GM21360 (cell line): ENCODE data around the gene ARL13B.
"Not testable (repeated sequence)": the region's sequence is repeated elsewhere in the genome, so short reads cannot be mapped to it uniquely, and the experiment has no call there.

Source experiments
- ATAC-seq: cut with Tn5 transposase; IDR thresholded peaks from one replicate; pipeline ENCODE4 v1.9.1; 2021; ENCODE audit warnings: mild to moderate bottlenecking, moderate library complexity; ENCODE audit not compliant: unreplicated experiment

The ARL13B gene

GRCh38 chr3:93979850-93980676 is at the start of gene ARL13B:
Gene ARL13B (plus strand): TSS chr3:93980155. CDS start chr3:93980424, 269 bp downstream.
- ATAC-seq: peak; percentile 100

- ATAC-seq: no peak
Observed at GRCh38 chr3:93931597-93932229, 48.2 kb upstream of the ARL13B start.

GRCh38 chr3:93934366-93935046 is 45.4 kb upstream of the ARL13B start:
- no peak for ATAC-seq

- no peak for ATAC-seq
Observed at GRCh38 chr3:93936549-93936948, 43.4 kb upstream of the ARL13B start.

- not testable (repeated sequence) for ATAC-seq
Observed at GRCh38 chr3:93937485-93937884, 42.5 kb upstream of the ARL13B start.

- ATAC-seq: not testable (repeated sequence)
Observed at GRCh38 chr3:93949958-93950357, 30.0 kb upstream of the ARL13B start.

GRCh38 chr3:93961026-93961425 is 18.9 kb upstream of the ARL13B start:
- no peak for ATAC-seq

GRCh38 chr3:93961489-93961888 is 18.5 kb upstream of the ARL13B start:
- no peak for ATAC-seq

GRCh38 chr3:93962798-93963197 is 17.2 kb upstream of the ARL13B start:
- ATAC-seq: no peak

- ATAC-seq: not testable (repeated sequence)
Observed at GRCh38 chr3:93965106-93965505, 14.8 kb upstream of the ARL13B start.

- no peak for ATAC-seq
Observed at GRCh38 chr3:93969443-93969842, 10.5 kb upstream of the ARL13B start.

GRCh38 chr3:93969997-93970396 is 10.0 kb upstream of the ARL13B start:
- ATAC-seq: no peak

GRCh38 chr3:93973131-93974126 is 6.5 kb upstream of the ARL13B start, which contains the start of gene PROS1:
Gene PROS1 (minus strand): TSS chr3:93973896. CDS start chr3:93973749, 147 bp downstream.
- peak; percentile 85 for ATAC-seq

- ATAC-seq: no peak
Observed at GRCh38 chr3:93981649-93982048, 1.7 kb downstream of the ARL13B start.

- ATAC-seq: no peak
Observed at GRCh38 chr3:93983408-93983807, 3.5 kb downstream of the ARL13B start.

GRCh38 chr3:93984618-93985017 is 4.7 kb downstream of the ARL13B start:
- ATAC-seq: no peak

- no peak for ATAC-seq
Observed at GRCh38 chr3:93988283-93988682, 8.3 kb downstream of the ARL13B start.

GRCh38 chr3:93988764-93989163 is 8.8 kb downstream of the ARL13B start:
- ATAC-seq: no peak

GRCh38 chr3:93989241-93989640 is 9.3 kb downstream of the ARL13B start:
- no peak for ATAC-seq

GRCh38 chr3:93991631-93992030 is 11.7 kb downstream of the ARL13B start:
- no peak for ATAC-seq
